WTC11 (cell line): Measurements from ENCODE around the gene TTLL4. TPM values are rescaled to one million over a fixed set of nuclear protein-coding genes. Genes with fewer than 3 reads are reported as not detected.
A peak's percentile ranks its signal among the peaks of the same experiment; 100 is the strongest.
"Not testable (repeated sequence)": the region's sequence is repeated elsewhere in the genome, so short reads cannot be mapped to it uniquely, and the experiment has no call there.

ENCODE experiments used
- ATAC-seq: fragments of 200-7000 bp; cut with Tn5 transposase; 2 replicates; pipeline ENCODE4 v1.10.0; 2021; ENCODE audit warnings: mild to moderate bottlenecking, moderate library complexity
- CTCF ChIA-PET: fragments of 300-600 bp; sonication (Branson Sonifier 250); formaldehyde crosslinking; loops from one replicate; lab custom pipeline; 2021; ENCODE audit warnings: antibody characterized with exemption; lab: Charles Lee
- POLR2A ChIA-PET: fragments of 350-600 bp; sonication (Branson Sonifier 250); formaldehyde crosslinking; loops from one replicate; lab custom pipeline; 2021; ENCODE audit warnings: antibody characterized with exemption; lab: Charles Lee
- DNase-seq: peaks from one replicate; pipeline ENCODE4 v3.0.0; 2021; ENCODE audit warnings: low spot score
- H3K27ac Mint-ChIP-seq: 2 replicates; pipeline ENCODE4 v1.8.0; 2021; ENCODE audit warnings: mixed read lengths
- H3K27me3 Mint-ChIP-seq: 2 replicates; pipeline ENCODE4 v1.8.0; 2021; ENCODE audit warnings: low read depth, mild to moderate bottlenecking, moderate library complexity, mixed read lengths
- H3K36me3 Mint-ChIP-seq: 2 replicates; pipeline ENCODE4 v1.8.0; 2021; ENCODE audit warnings: mixed read lengths
- H3K4me1 Mint-ChIP-seq: 2 replicates; pipeline ENCODE4 v1.8.0; 2022; ENCODE audit warnings: mixed read lengths
- H3K4me3 Mint-ChIP-seq: 2 replicates; pipeline ENCODE4 v1.8.0; 2021; ENCODE audit warnings: mild to moderate bottlenecking, moderate library complexity, mixed read lengths
- H3K9me3 Mint-ChIP-seq: 2 replicates; pipeline ENCODE4 v1.8.0; 2021; ENCODE audit warnings: mixed read lengths
- AR ChIP-seq: fragments of 250-450 bp; sonication (Bioruptor Pico); IDR thresholded peaks from 2 replicates; pipeline ENCODE4 v1.9.0; 2021; ENCODE audit warnings: mild to moderate bottlenecking
- ATF3 ChIP-seq: sonication (generic); formaldehyde crosslinking; conservative IDR thresholded peaks from 2 replicates; pipeline ENCODE4 v1.8.1; 2022; ENCODE audit warnings: mild to moderate bottlenecking, missing genetic modification reagents
- ATF6 ChIP-seq: sonication (generic); formaldehyde crosslinking; IDR thresholded peaks from 2 replicates; pipeline ENCODE4 v1.8.1; 2023; ENCODE audit warnings: mild to moderate bottlenecking, missing genetic modification reagents
- CTCF ChIP-seq: fragments of 200-600 bp; IDR thresholded peaks from 2 replicates; pipeline ENCODE4 v1.8.0; 2022; ENCODE audit warnings: antibody characterized with exemption
- ERG ChIP-seq: fragments of 250-450 bp; sonication (Bioruptor Pico); IDR thresholded peaks from 2 replicates; pipeline ENCODE4 v1.8.0; 2021; ENCODE audit warnings: mild to moderate bottlenecking
- ETV6 ChIP-seq: sonication (generic); formaldehyde crosslinking; IDR thresholded peaks from 2 replicates; pipeline ENCODE4 v1.8.1; 2022; ENCODE audit warnings: mild to moderate bottlenecking, missing genetic modification reagents
- GRHL2 ChIP-seq: fragments of 250-450 bp; sonication (Bioruptor Pico); IDR thresholded peaks from 2 replicates; pipeline ENCODE4 v1.8.0; 2022; ENCODE audit warnings: mild to moderate bottlenecking, moderate library complexity; ENCODE audit not compliant: insufficient replicate concordance, severe bottlenecking
- HMGXB4 ChIP-seq: sonication (generic); formaldehyde crosslinking; IDR thresholded peaks from 2 replicates; pipeline ENCODE4 v1.8.1; 2023; ENCODE audit warnings: mild to moderate bottlenecking, moderate library complexity, missing genetic modification reagents
- KAT7 ChIP-seq: sonication (generic); formaldehyde crosslinking; IDR thresholded peaks from 2 replicates; pipeline ENCODE4 v1.8.1; 2023; ENCODE audit warnings: missing genetic modification reagents, mild to moderate bottlenecking, borderline replicate concordance
- OVOL2 ChIP-seq: fragments of 250-450 bp; sonication (Bioruptor Pico); IDR thresholded peaks from 2 replicates; pipeline ENCODE4 v1.9.0; 2021; ENCODE audit warnings: mild to moderate bottlenecking, borderline replicate concordance
- SMAD3 ChIP-seq: sonication (generic); formaldehyde crosslinking; IDR thresholded peaks from 2 replicates; pipeline ENCODE4 v1.8.0; 2022; ENCODE audit warnings: missing genetic modification reagents, mild to moderate bottlenecking, borderline replicate concordance
- TCF7 ChIP-seq: sonication (generic); formaldehyde crosslinking; IDR thresholded peaks from 2 replicates; pipeline ENCODE4 v1.8.0; 2022; ENCODE audit warnings: mild to moderate bottlenecking, low read depth, missing genetic modification reagents, moderate library complexity
- TEAD4 ChIP-seq: sonication (generic); formaldehyde crosslinking; IDR thresholded peaks from 2 replicates; pipeline ENCODE4 v1.8.0; 2022; ENCODE audit warnings: mild to moderate bottlenecking, missing genetic modification reagents
- ZNF263 ChIP-seq: sonication (generic); formaldehyde crosslinking; IDR thresholded peaks from 2 replicates; pipeline ENCODE4 v1.8.1; 2022; ENCODE audit warnings: low read depth, mild to moderate bottlenecking, moderate library complexity, missing genetic modification reagents
- total RNA-seq: library from RNA; stranded (reverse); gene quantifications from 3 replicates; pipeline ENCODE4 v1.2.3, GENCODE V29; 2021

TTLL4 gene
- total RNA-seq, 1 experiment from 2014 or later, result 87.4 TPM

- ATAC-seq (peak; percentile 99), DNase-seq (peak; percentile 62)
- not testable (repeated sequence) for H3K4me1 Mint-ChIP-seq, H3K9me3 Mint-ChIP-seq, H3K4me3 Mint-ChIP-seq, H3K36me3 Mint-ChIP-seq, H3K27me3 Mint-ChIP-seq, H3K27ac Mint-ChIP-seq
- peak; percentile 54 for TF ChIP-seq CTCF
- ChIA-PET CTCF (interaction anchor here (0.5 to 2.5 kb wide), 28 partner anchors 10 to 342 kb away, joined by 3 to 26 read pairs (median 3); partner anchors contain the start of genes BCS1L, PLCD4, RNF25 and STK36), POLR2A (interaction anchor here (0.6 to 0.8 kb wide), 3 partner anchors 15 to 160 kb away, joined by 3 to 4 read pairs (median 3); partner anchors contain the start of genes RNF25 and STK36)
Observed at GRCh38 chr2:218687400-218688060, 23.1 kb upstream of the TTLL4 start.

- no peak overlapping the region for H3K4me3 Mint-ChIP-seq
- ATAC-seq, result no peak
- DNase-seq, result no peak
- CTCF ChIA-PET, result no interaction called here
- H3K4me1 Mint-ChIP-seq, result no peaks in the 10 kb centered on the region
- H3K36me3 Mint-ChIP-seq, result peaks cover 2% of the 10 kb centered on the region; the same call in 1 of the 2 replicates
- H3K9me3 Mint-ChIP-seq, result no peaks in the 10 kb centered on the region
- H3K27me3 Mint-ChIP-seq, result no peaks in the 10 kb centered on the region
- TF ChIP-seq TEAD4 (no peak), ZNF263 (CRISPR knock-in tag) (no peak)
- POLR2A ChIA-PET, result no interaction called here
- H3K27ac Mint-ChIP-seq, result no peak overlapping the region
Observed at GRCh38 chr2:218691234-218691633, 19.4 kb upstream of the TTLL4 start.

GRCh38 chr2:218694405-218695145 lies 16.1 kb upstream of the TTLL4 start:
- CTCF ChIA-PET, result no interaction called here
- H3K4me3 Mint-ChIP-seq, result no peak overlapping the region
- no peak for TF ChIP-seq ETV6 (CRISPR knock-in tag)
- no peak for TF ChIP-seq SMAD3
- no peak for TF ChIP-seq HMGXB4 (CRISPR knock-in tag)
- no peak for TF ChIP-seq KAT7 (CRISPR knock-in tag)
- TF ChIP-seq ATF3 (CRISPR knock-in tag), result no peak
- no peak for TF ChIP-seq OVOL2 (CRISPR knock-in tag)
- TF ChIP-seq, all 79 proteins: peak for 0
- H3K36me3 Mint-ChIP-seq, result peaks cover 4% of the 10 kb centered on the region; the same call in 1 of the 2 replicates
- DNase-seq, result no peak
- no peak for ATAC-seq
- no peak overlapping the region for H3K27ac Mint-ChIP-seq
- POLR2A ChIA-PET, result no interaction called here
- H3K4me1 Mint-ChIP-seq, result no peaks in the 10 kb centered on the region
- H3K9me3 Mint-ChIP-seq, result no peaks in the 10 kb centered on the region
- no peaks in the 10 kb centered on the region for H3K27me3 Mint-ChIP-seq

- no peaks in the 10 kb centered on the region for H3K4me1 Mint-ChIP-seq
- ChIA-PET CTCF (interaction anchor here (1.3 kb wide), 1 partner anchor 12 kb away, joined by 5 read pairs; the partner anchor contains the start of gene TTLL4), POLR2A (no interaction called here)
- peaks cover 8% of the 10 kb centered on the region for H3K36me3 Mint-ChIP-seq
- ATAC-seq (no peak), DNase-seq (no peak)
- H3K27me3 Mint-ChIP-seq, result no peaks in the 10 kb centered on the region
- H3K4me3 Mint-ChIP-seq, result no peak overlapping the region
- H3K27ac Mint-ChIP-seq, result no peak overlapping the region
- H3K9me3 Mint-ChIP-seq, result no peaks in the 10 kb centered on the region
- no peak for TF ChIP-seq AR (CRISPR knock-in tag)
- TF ChIP-seq ERG, result no peak
- TF ChIP-seq TCF7 (CRISPR knock-in tag), result no peak
- TF ChIP-seq GRHL2 (CRISPR knock-in tag), result no peak
- TF ChIP-seq ATF6, result no peak
Observed at GRCh38 chr2:218698885-218699284, 11.8 kb upstream of the TTLL4 start.
